ENCODE results near the gene AP5Z1.

DNA sequence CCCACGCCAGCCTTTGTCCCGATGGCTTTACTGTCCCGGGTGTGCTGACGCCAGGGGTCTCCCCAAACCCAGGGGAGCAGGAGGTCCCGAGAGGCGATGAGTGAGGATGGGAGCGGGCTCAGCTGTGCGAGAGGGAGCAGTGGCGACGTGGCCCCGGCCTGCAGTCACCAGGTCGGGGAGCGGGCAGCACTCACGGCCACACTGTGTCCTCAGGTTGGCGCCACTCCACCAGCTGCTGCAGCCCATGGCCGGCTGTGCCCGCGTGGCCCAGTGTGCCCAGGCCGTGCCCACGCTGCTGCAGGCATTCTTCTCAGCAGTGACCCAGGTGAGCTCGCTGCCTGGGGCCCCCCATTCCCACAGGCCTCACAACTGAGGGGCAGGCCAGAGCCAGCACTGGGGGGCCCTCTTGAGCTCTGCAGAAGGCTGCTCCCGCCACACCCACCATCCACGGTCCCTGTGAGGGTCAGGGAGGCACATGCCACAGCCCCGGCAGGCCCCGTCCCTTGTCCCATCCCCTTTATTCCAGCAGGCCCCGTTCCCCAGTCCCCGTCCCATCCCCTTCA lies 13.3 kb downstream of the AP5Z1 start:
- no peak for TF ChIP-seq EP300 (IDR thresholded peaks at IDR 0.05)
- TF ChIP-seq, protein P1, sequence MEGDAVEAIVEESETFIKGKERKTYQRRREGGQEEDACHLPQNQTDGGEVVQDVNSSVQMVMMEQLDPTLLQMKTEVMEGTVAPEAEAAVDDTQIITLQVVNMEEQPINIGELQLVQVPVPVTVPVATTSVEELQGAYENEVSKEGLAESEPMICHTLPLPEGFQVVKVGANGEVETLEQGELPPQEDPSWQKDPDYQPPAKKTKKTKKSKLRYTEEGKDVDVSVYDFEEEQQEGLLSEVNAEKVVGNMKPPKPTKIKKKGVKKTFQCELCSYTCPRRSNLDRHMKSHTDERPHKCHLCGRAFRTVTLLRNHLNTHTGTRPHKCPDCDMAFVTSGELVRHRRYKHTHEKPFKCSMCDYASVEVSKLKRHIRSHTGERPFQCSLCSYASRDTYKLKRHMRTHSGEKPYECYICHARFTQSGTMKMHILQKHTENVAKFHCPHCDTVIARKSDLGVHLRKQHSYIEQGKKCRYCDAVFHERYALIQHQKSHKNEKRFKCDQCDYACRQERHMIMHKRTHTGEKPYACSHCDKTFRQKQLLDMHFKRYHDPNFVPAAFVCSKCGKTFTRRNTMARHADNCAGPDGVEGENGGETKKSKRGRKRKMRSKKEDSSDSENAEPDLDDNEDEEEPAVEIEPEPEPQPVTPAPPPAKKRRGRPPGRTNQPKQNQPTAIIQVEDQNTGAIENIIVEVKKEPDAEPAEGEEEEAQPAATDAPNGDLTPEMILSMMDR (IDR thresholded peaks at IDR 0.05): no peak

All from suprapubic skin (tissue), 3 donors.